IPS-15b (cell line): ENCODE measurements around the gene IFI44L.

Source experiments
- H3K27me3 ChIP-seq: one replicate; pipeline ENCODE4 v1.6.1; 2013; ENCODE audit warnings: low read length; ENCODE audit not compliant: control insufficient read depth, insufficient read depth
- H3K36me3 ChIP-seq: one replicate; pipeline ENCODE4 v1.6.1; 2013; ENCODE audit warnings: low read length; ENCODE audit not compliant: control insufficient read depth, insufficient read depth
- H3K4me1 ChIP-seq: one replicate; pipeline ENCODE4 v1.6.1; 2013; ENCODE audit warnings: mild to moderate bottlenecking, low read length; ENCODE audit not compliant: control insufficient read depth, insufficient read depth
- H3K4me3 ChIP-seq: one replicate; pipeline ENCODE4 v1.5.1; 2013; ENCODE audit warnings: low read depth, low read length
- H3K9ac ChIP-seq: one replicate; pipeline ENCODE4 v1.6.1; 2013; ENCODE audit warnings: low read depth, mild to moderate bottlenecking, low read length
- H3K9me3 ChIP-seq: one replicate; pipeline ENCODE4 v1.6.1; 2013; ENCODE audit warnings: mild to moderate bottlenecking, low read length; ENCODE audit not compliant: control insufficient read depth, insufficient read depth

IFI44L gene

GRCh38 chr1:78607334-78607927 is 12.8 kb upstream of the IFI44L start:
- no peak overlapping the region for H3K9ac ChIP-seq

GRCh38 chr1:78607944-78608343 is 12.3 kb upstream of the IFI44L start:
- Histone ChIP-seq H3K36me3 (no peaks in the 10 kb centered on the region), H3K9me3 (no peaks in the 10 kb centered on the region), H3K9ac (no peak overlapping the region), H3K27me3 (no peaks in the 10 kb centered on the region), H3K4me1 (no peaks in the 10 kb centered on the region), H3K4me3 (no peak overlapping the region)

More at GRCh38 chr1:78607334-78607927, 12.8 kb upstream of the IFI44L start:
- no peak overlapping the region for H3K4me3 ChIP-seq
- no peaks in the 10 kb centered on the region for H3K27me3 ChIP-seq
- H3K36me3 ChIP-seq, result no peaks in the 10 kb centered on the region
- H3K4me1 ChIP-seq, result no peaks in the 10 kb centered on the region
- H3K9me3 ChIP-seq, result no peaks in the 10 kb centered on the region

GRCh38 chr1:78617615-78618026 is 2.6 kb upstream of the IFI44L start:
- no peaks in the 10 kb centered on the region for H3K9me3 ChIP-seq
- no peaks in the 10 kb centered on the region for H3K27me3 ChIP-seq
- no peak overlapping the region for H3K9ac ChIP-seq
- no peaks in the 10 kb centered on the region for H3K4me1 ChIP-seq
- H3K4me3 ChIP-seq, result no peak overlapping the region
- no peaks in the 10 kb centered on the region for H3K36me3 ChIP-seq

GRCh38 chr1:78619032-78619431 is 1.2 kb upstream of the IFI44L start:
- no peaks in the 10 kb centered on the region for H3K9me3 ChIP-seq
- H3K4me3 ChIP-seq, result no peak overlapping the region
- H3K9ac ChIP-seq, result no peak overlapping the region
- H3K36me3 ChIP-seq, result no peaks in the 10 kb centered on the region
- no peaks in the 10 kb centered on the region for H3K4me1 ChIP-seq
- H3K27me3 ChIP-seq, result no peaks in the 10 kb centered on the region

GRCh38 chr1:78619446-78619802 is 824 bp upstream of the IFI44L start:
- Histone ChIP-seq H3K9me3 (no peaks in the 10 kb centered on the region), H3K4me3 (no peak overlapping the region), H3K4me1 (no peaks in the 10 kb centered on the region), H3K9ac (no peak overlapping the region), H3K27me3 (no peaks in the 10 kb centered on the region), H3K36me3 (no peaks in the 10 kb centered on the region)

- Histone ChIP-seq H3K9ac (no peak overlapping the region), H3K36me3 (no peaks in the 10 kb centered on the region), H3K27me3 (no peaks in the 10 kb centered on the region), H3K4me3 (no peak overlapping the region), H3K4me1 (no peaks in the 10 kb centered on the region), H3K9me3 (no peaks in the 10 kb centered on the region)
Measured at GRCh38 chr1:78620666-78621065, 418 bp downstream of the IFI44L start.

GRCh38 chr1:78622548-78622947 is 2.3 kb downstream of the IFI44L start:
- H3K9me3 ChIP-seq, result no peaks in the 10 kb centered on the region
- no peak overlapping the region for H3K4me3 ChIP-seq
- H3K4me1 ChIP-seq, result no peaks in the 10 kb centered on the region
- H3K36me3 ChIP-seq, result no peaks in the 10 kb centered on the region
- no peaks in the 10 kb centered on the region for H3K27me3 ChIP-seq
- no peak overlapping the region for H3K9ac ChIP-seq

GRCh38 chr1:78624035-78624434 is 3.8 kb downstream of the IFI44L start:
- Histone ChIP-seq H3K9me3 (no peaks in the 10 kb centered on the region), H3K27me3 (no peaks in the 10 kb centered on the region), H3K36me3 (no peaks in the 10 kb centered on the region), H3K4me3 (no peak overlapping the region), H3K4me1 (no peaks in the 10 kb centered on the region), H3K9ac (no peak overlapping the region)

GRCh38 chr1:78627321-78627720 is 7.1 kb downstream of the IFI44L start:
- H3K9me3 ChIP-seq, result no peaks in the 10 kb centered on the region
- H3K4me1 ChIP-seq, result no peaks in the 10 kb centered on the region
- no peaks in the 10 kb centered on the region for H3K27me3 ChIP-seq
- H3K9ac ChIP-seq, result no peak overlapping the region
- H3K4me3 ChIP-seq, result no peak overlapping the region
- no peaks in the 10 kb centered on the region for H3K36me3 ChIP-seq

- Histone ChIP-seq H3K36me3 (no peaks in the 10 kb centered on the region), H3K27me3 (no peaks in the 10 kb centered on the region), H3K9me3 (no peaks in the 10 kb centered on the region), H3K4me3 (no peak overlapping the region), H3K4me1 (no peaks in the 10 kb centered on the region), H3K9ac (no peak overlapping the region)
Measured at GRCh38 chr1:78630600-78630999, 10.4 kb downstream of the IFI44L start.

GRCh38 chr1:78633209-78633608 is 13.0 kb downstream of the IFI44L start:
- Histone ChIP-seq H3K36me3 (no peaks in the 10 kb centered on the region), H3K4me1 (no peaks in the 10 kb centered on the region), H3K27me3 (no peaks in the 10 kb centered on the region), H3K9me3 (no peaks in the 10 kb centered on the region), H3K4me3 (no peak overlapping the region), H3K9ac (no peak overlapping the region)

- Histone ChIP-seq H3K36me3 (no peaks in the 10 kb centered on the region), H3K27me3 (no peaks in the 10 kb centered on the region), H3K4me3 (no peak overlapping the region), H3K4me1 (no peaks in the 10 kb centered on the region), H3K9ac (no peak overlapping the region), H3K9me3 (no peaks in the 10 kb centered on the region)
Measured at GRCh38 chr1:78640462-78640861, 20.2 kb downstream of the IFI44L start.
